Measurements from ENCODE around the gene GLI3.

The GLI3 gene

GRCh38 chr7:42143711-42144600 lies 93.1 kb downstream of the GLI3 start:
- DNase-seq (ENCODE audit: low spot score) = peak; percentile 4

GRCh38 chr7:42142089-42142488 lies 94.9 kb downstream of the GLI3 start:
- no peak for DNase-seq (ENCODE audit: low spot score)

GRCh38 chr7:42139751-42140150 lies 97.3 kb downstream of the GLI3 start:
- DNase-seq (ENCODE audit: low spot score) = no peak

DNA sequence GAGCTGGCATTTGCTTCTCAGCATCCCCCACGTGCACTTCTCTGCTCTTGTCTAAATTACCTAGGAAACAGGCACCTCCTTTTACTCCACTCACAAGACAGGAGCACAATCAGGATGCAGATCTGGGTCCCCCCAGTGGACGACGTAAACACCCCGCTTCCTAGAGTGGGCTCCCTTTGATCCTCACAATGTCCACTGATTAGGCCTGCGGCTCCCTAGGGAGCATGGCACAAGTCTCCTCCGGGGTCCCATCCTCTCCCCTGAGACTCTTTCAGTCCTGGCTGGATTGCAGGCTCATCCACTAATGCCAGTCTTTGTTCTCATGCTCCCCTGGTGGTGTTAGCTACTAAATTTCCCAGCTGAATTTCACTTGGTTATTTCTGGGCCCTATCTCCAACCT lies 98.3 kb downstream of the GLI3 start:
- no peak for DNase-seq (ENCODE audit: low spot score)

GRCh38 chr7:42137941-42138340 lies 99.1 kb downstream of the GLI3 start:
- no peak for DNase-seq (ENCODE audit: low spot score)

- DNase-seq (ENCODE audit: low spot score) = no peak
These were observed 99.6 kb downstream of the GLI3 start for GRCh38 chr7:42137431-42137830.

DNA sequence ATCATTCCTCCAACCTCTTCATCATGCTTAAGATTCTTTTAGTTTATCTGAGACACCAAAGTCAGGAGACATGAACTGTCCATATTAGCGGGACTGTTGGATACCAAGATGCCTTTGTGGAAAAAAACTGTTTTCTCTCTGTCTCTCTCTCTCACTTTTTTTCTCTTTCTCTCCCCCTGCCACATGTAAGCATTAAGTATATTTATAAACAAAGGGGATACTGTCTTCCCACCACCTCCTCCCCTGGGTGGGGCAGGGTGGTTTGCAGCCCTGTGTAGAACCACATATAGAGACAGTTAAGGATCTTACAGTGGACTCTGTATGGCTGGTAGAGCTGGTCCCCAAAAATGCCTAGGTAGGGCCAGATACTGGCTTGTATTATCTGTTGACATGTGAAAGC lies 101.3 kb downstream of the GLI3 start:
- no peak for DNase-seq (ENCODE audit: low spot score)

- DNase-seq (ENCODE audit: low spot score) = no peak
These were observed 102.6 kb downstream of the GLI3 start for GRCh38 chr7:42134276-42134876.

- no peak for DNase-seq (ENCODE audit: low spot score)
These were observed 103.7 kb downstream of the GLI3 start for GRCh38 chr7:42133321-42133720.

GRCh38 chr7:42128703-42129102 lies 108.3 kb downstream of the GLI3 start:
- no peak for DNase-seq (ENCODE audit: low spot score)

- DNase-seq (ENCODE audit: low spot score) = no peak
These were observed 109.8 kb downstream of the GLI3 start for GRCh38 chr7:42127232-42127622.

- no peak for DNase-seq (ENCODE audit: low spot score)
These were observed 110.4 kb downstream of the GLI3 start for GRCh38 chr7:42126475-42127231.

DNA sequence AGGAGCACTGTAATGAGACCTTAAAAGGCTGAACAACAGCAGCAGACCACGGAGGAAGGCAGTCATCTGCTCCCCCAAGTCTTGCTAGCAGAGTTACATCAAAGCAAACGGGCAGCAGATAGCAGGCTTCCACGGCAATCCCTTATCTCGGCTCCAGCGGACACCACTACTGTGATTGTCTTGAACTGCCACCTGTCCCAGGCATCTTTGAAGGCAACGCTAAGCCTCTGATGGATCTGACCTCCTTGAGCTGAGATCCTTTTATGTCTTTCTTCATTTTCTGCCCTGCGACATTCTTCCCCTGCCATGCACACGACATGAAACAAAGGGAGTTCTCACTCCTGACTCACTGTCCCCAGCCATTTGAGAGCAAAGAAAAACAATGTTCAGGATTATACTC lies 111.7 kb downstream of the GLI3 start:
- no peak for DNase-seq (ENCODE audit: low spot score)

DNA sequence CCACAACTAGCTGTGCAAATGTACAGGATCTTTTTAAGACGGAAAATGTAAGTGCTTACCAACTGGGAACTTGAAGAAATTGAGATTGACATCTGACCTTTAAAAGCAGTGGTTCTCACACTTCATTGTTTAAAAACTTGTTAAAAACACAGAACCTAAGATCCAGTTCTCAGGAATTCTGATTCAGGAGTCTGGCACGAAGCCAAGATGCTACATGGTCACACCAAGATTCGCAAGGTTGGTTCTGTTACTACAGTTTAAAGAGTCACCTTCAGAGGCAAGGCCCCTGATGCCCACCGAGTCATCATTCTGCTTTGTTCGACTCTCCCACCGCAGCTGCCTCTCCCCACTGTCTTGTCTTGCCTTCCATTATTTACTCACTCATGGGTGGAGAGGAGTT lies 113.3 kb downstream of the GLI3 start:
- no peak for DNase-seq (ENCODE audit: low spot score)

DNA sequence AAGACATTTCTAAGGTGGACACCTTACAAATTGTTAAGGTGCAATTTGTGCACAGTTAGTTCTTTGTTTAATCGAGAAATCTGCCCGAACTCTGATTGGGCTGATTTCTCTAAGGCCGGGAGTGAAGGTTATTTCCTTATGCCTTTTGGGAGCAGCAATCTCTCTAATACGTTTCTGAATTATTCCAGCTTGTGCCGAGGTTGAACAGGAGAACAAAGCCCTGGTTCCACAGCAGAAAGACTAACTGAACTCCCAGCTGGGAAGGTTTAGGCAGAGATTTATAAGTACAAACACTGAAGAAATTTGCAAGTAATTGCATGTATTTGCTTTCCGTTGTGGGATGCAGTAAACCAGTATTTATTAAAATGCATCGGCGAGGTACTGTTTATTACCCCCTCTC lies 116.8 kb downstream of the GLI3 start:
- no peak for DNase-seq (ENCODE audit: low spot score)

- DNase-seq (ENCODE audit: low spot score) = no peak
These were observed 119.8 kb downstream of the GLI3 start for GRCh38 chr7:42117201-42117600.

GRCh38 chr7:42115795-42116194 lies 121.2 kb downstream of the GLI3 start:
- no peak for DNase-seq (ENCODE audit: low spot score)

DNA sequence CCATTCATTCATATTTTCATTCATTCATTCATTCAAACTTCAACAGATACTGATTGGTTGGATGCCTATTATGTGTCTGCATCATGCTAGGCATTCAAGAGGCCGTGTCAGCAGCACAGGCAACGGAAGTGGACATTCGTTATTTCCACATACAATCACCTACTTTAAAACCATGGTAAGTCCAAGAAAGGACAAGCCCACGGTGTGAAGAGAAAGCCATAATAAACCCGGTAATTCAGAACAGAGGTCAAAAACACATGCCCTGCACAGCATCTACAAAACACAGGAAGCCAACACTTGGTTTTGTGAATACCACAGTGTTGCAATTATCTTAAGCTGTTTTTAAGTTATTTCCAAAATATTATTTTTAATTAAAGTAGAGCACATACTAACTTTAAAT lies 126.7 kb downstream of the GLI3 start:
- DNase-seq (ENCODE audit: low spot score) = no peak

DNA sequence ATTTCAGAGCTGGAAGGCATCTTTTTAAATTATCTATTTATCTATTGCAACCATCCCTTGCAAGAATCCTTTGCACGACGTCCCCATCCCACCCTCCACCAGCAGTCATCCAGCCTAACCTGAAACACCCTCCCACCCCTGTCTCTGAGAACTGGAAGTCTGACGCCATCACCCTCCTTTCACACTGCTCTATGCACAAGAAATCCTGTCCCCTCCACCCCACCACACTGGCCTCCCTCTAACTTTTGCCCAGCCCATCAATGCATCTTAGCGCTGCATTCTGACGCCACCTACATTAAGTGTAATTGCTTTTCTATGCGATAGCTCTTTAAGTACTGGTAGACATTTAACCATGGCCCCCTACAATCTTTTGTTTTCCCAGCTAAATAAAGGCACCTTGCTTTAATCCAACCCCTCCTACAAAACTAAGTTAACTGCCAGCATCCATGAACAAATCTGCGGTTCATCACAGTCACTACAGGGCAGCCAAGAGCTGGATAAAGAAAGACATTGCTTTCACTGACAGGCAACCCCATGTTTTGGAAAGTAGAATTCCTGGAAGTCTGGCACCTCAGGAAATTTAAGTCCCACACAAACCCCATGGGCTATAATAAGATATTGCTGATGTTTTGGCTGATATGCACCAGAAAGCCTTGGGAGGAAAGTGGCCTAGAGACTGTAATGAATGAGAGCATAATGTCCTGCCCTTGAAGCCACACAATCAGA lies 128.0 kb downstream of the GLI3 start:
- no peak for DNase-seq (ENCODE audit: low spot score)

DNA sequence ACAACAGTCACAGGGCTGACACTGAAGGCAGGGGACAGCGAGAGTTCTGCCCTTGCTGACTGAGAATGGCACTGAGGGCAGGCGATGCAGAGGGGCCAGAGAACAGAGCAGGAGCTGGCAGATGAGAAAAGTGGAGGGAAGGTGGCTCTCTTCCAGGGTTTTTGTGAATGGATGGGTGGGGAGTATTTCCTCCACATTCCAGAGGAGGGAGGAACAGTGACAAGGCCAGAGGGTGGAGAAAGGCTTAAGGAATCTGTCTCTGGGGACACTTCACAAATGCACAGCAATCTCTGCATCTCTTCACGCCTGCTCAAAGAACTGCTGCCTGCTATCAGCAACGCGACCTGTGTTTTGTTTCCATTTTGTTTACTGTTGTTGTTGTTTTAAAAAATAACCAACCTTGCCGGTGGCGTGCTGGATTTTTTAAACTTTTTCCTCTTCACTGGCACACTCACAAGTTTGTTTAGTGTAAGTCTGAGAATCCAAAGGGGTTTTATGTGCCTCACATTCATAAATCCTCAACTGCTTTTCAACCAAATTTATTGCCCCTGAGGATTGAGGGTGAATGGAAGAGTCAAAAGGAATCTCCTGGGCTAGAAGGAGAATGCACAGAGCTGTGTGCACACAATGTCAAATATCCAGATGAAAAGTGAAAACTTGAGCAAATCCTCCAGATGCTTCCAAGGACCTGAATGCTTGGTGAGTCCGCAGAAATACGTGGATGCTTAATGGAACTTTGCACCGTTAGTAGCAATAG lies 129.3 kb downstream of the GLI3 start:
- peak; percentile 34 for DNase-seq (ENCODE audit: low spot score)

DNA sequence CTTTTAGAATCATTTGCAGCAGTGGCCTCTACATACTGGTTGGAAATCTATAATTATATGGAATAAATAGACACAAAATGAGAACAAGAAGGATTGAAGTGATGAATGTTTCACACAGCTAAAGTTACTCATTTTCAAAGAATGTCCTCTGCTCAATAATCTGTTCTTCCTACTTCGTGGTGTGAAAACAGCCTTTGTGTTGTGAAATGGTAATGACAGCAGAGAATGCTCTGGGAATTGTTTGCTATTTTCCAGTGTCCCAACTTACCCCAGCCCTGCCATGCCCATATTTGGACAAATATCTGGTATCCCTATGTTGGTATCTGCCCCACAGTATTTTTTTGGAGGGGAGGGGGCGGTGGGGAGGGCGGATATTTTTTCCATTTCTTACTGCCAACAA lies 130.4 kb downstream of the GLI3 start:
- DNase-seq (ENCODE audit: low spot score) = no peak
